ENCODE measurements around the gene CCDC158.

GRCh38 chr4:76270244-76271175 lies 150.4 kb downstream of the CCDC158 start:
- TF ChIP-seq CBX2 (IDR thresholded peaks at IDR 0.05; ENCODE audit: borderline replicate concordance, low read depth) (no peak), RCOR1 (IDR thresholded peaks at IDR 0.05; ENCODE audit: low read depth, low read length) (no peak)

All from A549 (cell line).